ENCODE results near the gene COX10. TPM values are rescaled to one million over a fixed set of nuclear protein-coding genes. Genes with fewer than 3 reads are reported as not detected.
"Not testable (repeated sequence)": the region's sequence is repeated elsewhere in the genome, so short reads cannot be mapped to it uniquely, and the experiment has no call there.

The COX10 gene
- total RNA-seq, 4 donors from 2014 or later = 23.9 to 90.9 (median 64.4) TPM

GRCh38 chr17:14168582-14168981 lies 99.3 kb downstream of the COX10 start:
- H3K27ac ChIP-seq = no peak overlapping the region
- DNase-seq = no peak
- H3K36me3 ChIP-seq = no peaks in the 10 kb centered on the region
- no peaks in the 10 kb centered on the region for H3K27me3 ChIP-seq
- no peak for TF ChIP-seq POLR2A (IDR thresholded peaks at IDR 0.05)
- TF ChIP-seq, protein P1, sequence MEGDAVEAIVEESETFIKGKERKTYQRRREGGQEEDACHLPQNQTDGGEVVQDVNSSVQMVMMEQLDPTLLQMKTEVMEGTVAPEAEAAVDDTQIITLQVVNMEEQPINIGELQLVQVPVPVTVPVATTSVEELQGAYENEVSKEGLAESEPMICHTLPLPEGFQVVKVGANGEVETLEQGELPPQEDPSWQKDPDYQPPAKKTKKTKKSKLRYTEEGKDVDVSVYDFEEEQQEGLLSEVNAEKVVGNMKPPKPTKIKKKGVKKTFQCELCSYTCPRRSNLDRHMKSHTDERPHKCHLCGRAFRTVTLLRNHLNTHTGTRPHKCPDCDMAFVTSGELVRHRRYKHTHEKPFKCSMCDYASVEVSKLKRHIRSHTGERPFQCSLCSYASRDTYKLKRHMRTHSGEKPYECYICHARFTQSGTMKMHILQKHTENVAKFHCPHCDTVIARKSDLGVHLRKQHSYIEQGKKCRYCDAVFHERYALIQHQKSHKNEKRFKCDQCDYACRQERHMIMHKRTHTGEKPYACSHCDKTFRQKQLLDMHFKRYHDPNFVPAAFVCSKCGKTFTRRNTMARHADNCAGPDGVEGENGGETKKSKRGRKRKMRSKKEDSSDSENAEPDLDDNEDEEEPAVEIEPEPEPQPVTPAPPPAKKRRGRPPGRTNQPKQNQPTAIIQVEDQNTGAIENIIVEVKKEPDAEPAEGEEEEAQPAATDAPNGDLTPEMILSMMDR (IDR thresholded peaks at IDR 0.05) = no peak
- H3K4me1 ChIP-seq = no peaks in the 10 kb centered on the region
- H3K9me3 ChIP-seq = peaks cover 0 to 11% (median 5%) of the 10 kb centered on the region in 4 donors
- no peak overlapping the region for H3K4me3 ChIP-seq

- H3K4me1 ChIP-seq = no peaks in the 10 kb centered on the region
- H3K36me3 ChIP-seq = no peaks in the 10 kb centered on the region
- peaks cover 0 to 11% (median 5%) of the 10 kb centered on the region in 4 donors for H3K9me3 ChIP-seq
- TF ChIP-seq, protein P1 (IDR thresholded peaks at IDR 0.05) = no peak
- H3K27me3 ChIP-seq = no peaks in the 10 kb centered on the region
- H3K4me3 ChIP-seq = no peak overlapping the region
- H3K27ac ChIP-seq = no peak overlapping the region
- DNase-seq = no peak
Observed at GRCh38 chr17:14169287-14169686, 100.0 kb downstream of the COX10 start.

GRCh38 chr17:14169901-14170300 lies 100.6 kb downstream of the COX10 start:
- H3K9me3 ChIP-seq = peaks cover 0 to 11% (median 5%) of the 10 kb centered on the region in 4 donors
- no peaks in the 10 kb centered on the region for H3K36me3 ChIP-seq
- no peaks in the 10 kb centered on the region for H3K4me1 ChIP-seq
- TF ChIP-seq, protein P1 (IDR thresholded peaks at IDR 0.05) = no peak
- no peak for TF ChIP-seq POLR2A (IDR thresholded peaks at IDR 0.05)
- DNase-seq = no peak
- no peaks in the 10 kb centered on the region for H3K27me3 ChIP-seq
- H3K27ac ChIP-seq = no peak overlapping the region
- no peak overlapping the region for H3K4me3 ChIP-seq

- H3K27ac ChIP-seq, H3K4me3 ChIP-seq, DNase-seq, H3K4me1 ChIP-seq, H3K36me3 ChIP-seq, H3K9me3 ChIP-seq, H3K27me3 ChIP-seq: not testable (repeated sequence)
Observed at GRCh38 chr17:14176989-14177388, 107.7 kb downstream of the COX10 start.

GRCh38 chr17:14177801-14178200 lies 108.5 kb downstream of the COX10 start:
- H3K9me3 ChIP-seq, H3K27me3 ChIP-seq, H3K36me3 ChIP-seq, H3K4me1 ChIP-seq, DNase-seq, H3K27ac ChIP-seq, H3K4me3 ChIP-seq: not testable (repeated sequence)

DNA sequence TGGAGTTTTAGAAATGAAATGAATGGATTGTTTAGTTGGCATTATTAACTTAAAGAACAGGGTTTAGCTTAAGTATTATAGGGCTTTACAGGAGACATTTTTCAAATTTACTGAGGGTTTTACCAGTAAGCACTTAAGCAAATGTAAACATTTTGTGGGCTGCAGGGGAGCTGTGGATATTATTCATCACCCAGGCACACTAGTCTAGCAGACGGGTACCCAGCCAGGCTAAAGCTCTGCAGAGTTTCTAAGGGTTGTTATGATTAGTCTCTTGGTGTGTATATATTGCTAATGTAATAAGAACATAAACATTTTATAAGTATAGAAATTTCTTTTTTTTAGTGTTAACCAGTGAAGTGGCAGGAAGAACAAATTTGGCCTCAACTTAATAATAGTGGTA lies 110.6 kb downstream of the COX10 start:
- H3K27me3 ChIP-seq, H3K27ac ChIP-seq, DNase-seq: not testable (repeated sequence)

GRCh38 chr17:14182084-14182483 lies 112.8 kb downstream of the COX10 start:
- DNase-seq, H3K4me3 ChIP-seq, H3K9me3 ChIP-seq, H3K27ac ChIP-seq, H3K36me3 ChIP-seq, H3K27me3 ChIP-seq, H3K4me1 ChIP-seq: not testable (repeated sequence)

More for the DNA sequence above, 110.6 kb downstream of the COX10 start:
- not testable (repeated sequence) for H3K36me3 ChIP-seq, H3K4me1 ChIP-seq, H3K4me3 ChIP-seq, H3K9me3 ChIP-seq

DNA sequence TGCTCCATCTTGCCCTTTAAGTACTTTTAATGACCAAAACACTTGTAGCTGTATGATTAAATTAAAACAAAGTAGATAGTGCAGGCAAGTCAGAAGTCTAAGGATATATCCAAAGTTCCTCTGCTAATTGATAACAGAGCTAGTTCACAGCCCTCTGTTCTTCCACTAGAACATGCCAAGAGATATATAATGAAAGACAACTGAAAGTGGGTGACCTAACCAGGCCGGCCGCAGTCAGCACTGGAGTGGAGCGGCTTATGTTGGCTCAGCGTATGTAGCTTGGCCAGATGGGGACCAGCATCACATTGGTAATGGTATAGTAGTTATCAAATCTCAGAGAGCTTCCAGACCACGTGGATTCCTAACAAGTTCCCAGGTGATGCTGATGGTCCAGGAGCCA lies 115.2 kb downstream of the COX10 start:
- not testable (repeated sequence) for H3K9me3 ChIP-seq, DNase-seq, H3K27ac ChIP-seq, H3K4me1 ChIP-seq, H3K27me3 ChIP-seq, H3K36me3 ChIP-seq, H3K4me3 ChIP-seq

DNA sequence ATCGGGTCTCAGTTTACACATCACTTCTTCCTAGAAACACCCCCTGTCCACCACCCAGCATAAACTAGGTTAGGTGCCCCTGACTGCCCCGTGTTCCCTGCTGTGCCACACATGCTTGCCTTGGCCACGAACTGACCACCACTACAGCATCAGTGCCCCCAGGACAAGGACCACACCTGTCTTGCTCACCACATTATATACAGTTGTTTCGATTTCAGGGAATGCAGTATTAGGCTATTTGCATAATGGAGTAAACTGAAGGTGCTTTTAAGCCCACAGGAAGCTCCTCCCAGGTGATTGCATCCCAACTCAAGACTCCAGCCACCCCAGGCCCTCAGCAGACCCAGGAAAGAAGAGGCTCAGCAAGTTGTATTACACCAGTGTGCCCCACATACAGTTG lies 117.1 kb downstream of the COX10 start:
- H3K27ac ChIP-seq, H3K4me3 ChIP-seq, H3K9me3 ChIP-seq, H3K4me1 ChIP-seq, DNase-seq, H3K27me3 ChIP-seq, H3K36me3 ChIP-seq: not testable (repeated sequence)

DNA sequence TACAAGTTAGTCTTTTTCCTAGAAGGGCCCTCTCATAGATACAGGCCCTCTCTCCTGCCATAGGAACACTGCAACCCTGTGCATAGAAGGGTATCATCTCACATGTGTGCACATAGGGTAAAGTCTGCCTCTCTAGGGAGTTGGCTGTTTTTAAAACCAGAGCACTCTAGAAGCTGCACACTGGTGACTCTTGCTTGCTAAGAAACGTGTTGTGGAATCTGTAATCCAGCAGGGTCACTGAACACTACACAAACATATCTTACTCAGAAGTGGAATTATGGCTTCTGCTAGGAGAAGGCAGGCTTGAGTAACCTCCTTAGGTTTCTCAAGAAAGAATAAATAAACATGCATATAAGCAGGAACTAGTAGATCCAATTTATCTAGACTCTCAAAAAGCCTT lies 121.5 kb downstream of the COX10 start:
- DNase-seq, H3K27me3 ChIP-seq, H3K9me3 ChIP-seq, H3K27ac ChIP-seq, H3K4me1 ChIP-seq, H3K4me3 ChIP-seq, H3K36me3 ChIP-seq: not testable (repeated sequence)

DNA sequence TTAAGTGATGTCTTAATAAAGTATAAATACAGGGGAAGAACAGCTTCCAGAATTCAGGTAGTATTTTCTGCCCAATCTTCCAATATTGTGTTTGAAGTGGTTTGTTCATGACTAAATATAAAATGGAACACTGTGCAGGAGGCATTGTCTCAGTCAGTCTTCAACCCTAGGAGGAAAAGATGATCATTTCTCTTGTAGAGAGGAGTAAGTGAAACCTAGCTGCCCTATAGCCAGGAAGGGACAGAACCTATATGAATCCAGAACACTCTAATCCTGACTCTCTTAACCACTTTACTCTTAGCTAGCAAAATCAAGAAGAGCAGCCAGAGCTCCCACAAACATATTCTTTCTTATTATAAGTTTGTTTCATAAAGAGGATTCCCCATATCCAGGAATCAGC lies 122.2 kb downstream of the COX10 start:
- H3K4me1 ChIP-seq, DNase-seq, H3K36me3 ChIP-seq, H3K9me3 ChIP-seq, H3K27me3 ChIP-seq, H3K4me3 ChIP-seq, H3K27ac ChIP-seq: not testable (repeated sequence)

DNA sequence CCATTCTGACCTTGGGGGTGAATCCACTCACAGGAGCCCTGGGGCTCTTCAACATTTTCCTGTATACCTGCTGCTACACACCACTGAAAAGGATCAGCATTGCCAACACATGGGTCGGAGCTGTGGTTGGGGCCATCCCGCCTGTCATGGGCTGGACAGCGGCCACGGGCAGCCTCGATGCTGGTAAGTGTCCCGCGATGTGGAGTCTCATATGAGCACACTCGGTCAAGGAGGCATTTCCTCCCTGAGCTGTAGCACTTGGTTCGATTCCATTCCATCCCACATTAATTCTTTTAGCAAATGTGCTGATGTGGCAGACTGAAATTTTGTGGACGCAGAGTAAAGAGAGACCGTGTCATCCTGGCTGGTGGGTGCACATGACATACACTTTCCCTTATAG lies 122.7 kb downstream of the COX10 start:
- H3K9me3 ChIP-seq, H3K4me3 ChIP-seq, H3K27ac ChIP-seq, H3K27me3 ChIP-seq, H3K36me3 ChIP-seq, DNase-seq: not testable (repeated sequence)
- peaks cover 0 to 10% (median 0%) of the 10 kb centered on the region in 4 donors for H3K4me1 ChIP-seq
